Measurements from ENCODE around the gene CFAP126. TPM values are rescaled to one million over a fixed set of nuclear protein-coding genes. Genes with fewer than 3 reads are reported as not detected.
"Not testable (repeated sequence)": the region's sequence is repeated elsewhere in the genome, so short reads cannot be mapped to it uniquely, and the experiment has no call there.

Gene CFAP126
- total and polyA plus RNA-seq, 4 experiments from 2014 or later: not detected

GRCh38 chr1:161393151-161393550, 25.5 kb upstream of the CFAP126 start:
- no peaks in the 10 kb centered on the region for H3K27me3 Mint-ChIP-seq
- ChIA-PET POLR2A (ENCODE audit: partially characterized antibody) (no interaction called here), CTCF (ENCODE audit: partially characterized antibody) (interaction anchor here (1.9 to 15.8 kb wide), 2 partner anchors 11 to 168 kb away, joined by 5 to 245 read pairs; partner anchors contain the start of genes APOA2 and TOMM40L)
- Histone ChIP-seq H3K27ac (ENCODE audit: low read depth, low read length) (no peak overlapping the region), H3K9me3 (ENCODE audit: control insufficient read depth in 1 of 2, low read length in 2 of 2) (no peaks in the 10 kb centered on the region), H3K4me1 (ENCODE audit: insufficient read depth, low read length) (peaks cover 11% of the 10 kb centered on the region), H3K36me3 (ENCODE audit: insufficient read depth, low read length) (no peaks in the 10 kb centered on the region), H3K27me3 (ENCODE audit: insufficient read depth, low read length) (no peaks in the 10 kb centered on the region), H3K4me3 (ENCODE audit: low read length in 2 of 2) (no peak overlapping the region)
- no peaks in the 10 kb centered on the region for H3K9me3 Mint-ChIP-seq
- intact Hi-C loops (cut with micrococcal nuclease): loop anchor here (10.0 kb wide), 2 partner anchors 132 to 372 kb away; partner anchors contain the start of genes ATF6 and HSPA6
- peak overlapping the region in 2 of 8 donors; percentile 24 to 65 for H3K4me3 Mint-ChIP-seq
- no peak for DNase-seq
- H3K27ac Mint-ChIP-seq: peak overlapping the region in 2 of 7 donors; percentile 43 to 80
- peaks cover 6 to 30% (median 20%) of the 10 kb centered on the region in 4 donors for H3K4me1 Mint-ChIP-seq
- H3K36me3 Mint-ChIP-seq: peaks cover 0 to 4% of the 10 kb centered on the region in 2 donors

- Histone ChIP-seq H3K36me3 (ENCODE audit: insufficient read depth, low read length) (no peaks in the 10 kb centered on the region), H3K27ac (ENCODE audit: low read depth, low read length) (no peak overlapping the region), H3K9me3 (ENCODE audit: control insufficient read depth in 1 of 2, low read length in 2 of 2) (no peaks in the 10 kb centered on the region), H3K4me3 (ENCODE audit: low read length in 2 of 2) (no peak overlapping the region), H3K4me1 (ENCODE audit: insufficient read depth, low read length) (peaks cover 20% of the 10 kb centered on the region), H3K27me3 (ENCODE audit: insufficient read depth, low read length) (no peaks in the 10 kb centered on the region)
- intact Hi-C loops (cut with micrococcal nuclease): loop anchor here (2.0 to 10.0 kb wide), 4 partner anchors 85 to 1293 kb away; partner anchors contain the start of genes ATF6, HSPA6 and IGSF8
- no peaks in the 10 kb centered on the region for H3K27me3 Mint-ChIP-seq
- H3K4me3 Mint-ChIP-seq: peak overlapping the region in 2 of 8 donors; percentile 39 to 50
- CTCF ChIA-PET (ENCODE audit: partially characterized antibody): interaction anchor here (0.7 to 15.8 kb wide), 4 partner anchors 9 to 1875 kb away, joined by 3 to 245 read pairs (median 10); partner anchors contain the start of genes APOA2 and TOMM40L
- H3K4me1 Mint-ChIP-seq: peaks cover 8 to 42% (median 27%) of the 10 kb centered on the region in 4 donors
- H3K27ac Mint-ChIP-seq: peak overlapping the region in 5 of 7 donors; percentile 9 to 94 (median 47)
- POLR2A ChIA-PET (ENCODE audit: partially characterized antibody): interaction anchor here (0.6 to 3.4 kb wide), 5 partner anchors 8 to 431 kb away, joined by 3 to 27 read pairs (median 5); partner anchors contain the start of genes NDUFS2 and TOMM40L
- no peaks in the 10 kb centered on the region for H3K9me3 Mint-ChIP-seq
- H3K36me3 Mint-ChIP-seq: peaks cover 0 to 4% of the 10 kb centered on the region in 2 donors
- DNase-seq: no peak
Observed at GRCh38 chr1:161391611-161392010, 23.9 kb upstream of the CFAP126 start.

GRCh38 chr1:161391136-161391535, 23.5 kb upstream of the CFAP126 start:
- H3K36me3 Mint-ChIP-seq; DNase-seq; H3K9me3 Mint-ChIP-seq; H3K27me3 Mint-ChIP-seq; H3K36me3 ChIP-seq (ENCODE audit: insufficient read depth, low read length); H3K4me3 ChIP-seq (ENCODE audit: low read length in 2 of 2); H3K27ac ChIP-seq (ENCODE audit: low read depth, low read length); H3K27me3 ChIP-seq (ENCODE audit: insufficient read depth, low read length); H3K9me3 ChIP-seq (ENCODE audit: control insufficient read depth in 1 of 2, low read length in 2 of 2): not testable (repeated sequence)
- ChIA-PET CTCF (ENCODE audit: partially characterized antibody) (interaction anchor here (0.7 to 15.8 kb wide), 5 partner anchors 9 to 1875 kb away, joined by 3 to 245 read pairs (median 6); partner anchors contain the start of genes APOA2 and TOMM40L), POLR2A (ENCODE audit: partially characterized antibody) (interaction anchor here (0.6 to 3.4 kb wide), 7 partner anchors 9 to 432 kb away, joined by 3 to 27 read pairs (median 4); partner anchors contain the start of genes NDUFS2 and TOMM40L)
- peaks cover 25% of the 10 kb centered on the region for H3K4me1 ChIP-seq (ENCODE audit: insufficient read depth, low read length)
- peaks cover 11 to 47% (median 32%) of the 10 kb centered on the region in 4 donors for H3K4me1 Mint-ChIP-seq
- peak overlapping the region in 7 of 8 donors; percentile 75 to 95 (median 93) for H3K4me3 Mint-ChIP-seq
- intact Hi-C loops (cut with micrococcal nuclease): loop anchor here (2.0 to 10.0 kb wide), 4 partner anchors 84 to 1292 kb away; partner anchors contain the start of genes ATF6, HSPA6 and IGSF8
- peak overlapping the region in 5 of 7 donors; percentile 46 to 99 (median 97) for H3K27ac Mint-ChIP-seq

GRCh38 chr1:161390559-161390858, 22.8 kb upstream of the CFAP126 start:
- POLR2A ChIA-PET (ENCODE audit: partially characterized antibody): interaction anchor here (1.2 to 3.4 kb wide), 5 partner anchors 10 to 214 kb away, joined by 3 to 27 read pairs (median 5); partner anchors contain the start of genes NDUFS2 and TOMM40L

GRCh38 chr1:161389691-161390558, 22.2 kb upstream of the CFAP126 start:
- CTCF ChIA-PET (ENCODE audit: partially characterized antibody): interaction anchor here (1.9 to 15.8 kb wide), 3 partner anchors 8 to 165 kb away, joined by 6 to 245 read pairs (median 14); partner anchors contain the start of genes APOA2 and TOMM40L
- POLR2A ChIA-PET (ENCODE audit: partially characterized antibody): interaction anchor here (0.6 to 3.4 kb wide), 16 partner anchors 10 to 1125 kb away, joined by 3 to 27 read pairs (median 4); partner anchors contain the start of genes NDUFS2, PPOX, SDHC and TOMM40L
- peaks cover 0 to 4% of the 10 kb centered on the region in 2 donors for H3K36me3 Mint-ChIP-seq
- intact Hi-C loops (cut with micrococcal nuclease): loop anchor here (1.0 to 10.0 kb wide), 5 partner anchors 9 to 1291 kb away; partner anchors contain the start of genes ATF6, HSPA6 and IGSF8
- H3K27ac Mint-ChIP-seq: peak overlapping the region; percentile 94 to 99 (median 97)
- Histone ChIP-seq H3K27me3 (ENCODE audit: insufficient read depth, low read length) (no peaks in the 10 kb centered on the region), H3K27ac (ENCODE audit: low read depth, low read length) (peak overlapping the region; percentile 87), H3K36me3 (ENCODE audit: insufficient read depth, low read length) (no peaks in the 10 kb centered on the region), H3K4me3 (ENCODE audit: low read length in 2 of 2) (peak overlapping the region; percentile 79 to 86), H3K4me1 (ENCODE audit: insufficient read depth, low read length) (peaks cover 29% of the 10 kb centered on the region), H3K9me3 (ENCODE audit: control insufficient read depth in 1 of 2, low read length in 2 of 2) (no peaks in the 10 kb centered on the region)
- peak overlapping the region; percentile 84 to 95 (median 94) for H3K4me3 Mint-ChIP-seq
- H3K4me1 Mint-ChIP-seq: peaks cover 12 to 48% (median 33%) of the 10 kb centered on the region in 4 donors
- peak; percentile 91 to 96 (median 92) for DNase-seq
- H3K9me3 Mint-ChIP-seq: no peaks in the 10 kb centered on the region
- no peaks in the 10 kb centered on the region for H3K27me3 Mint-ChIP-seq

More at GRCh38 chr1:161390559-161390858, 22.8 kb upstream of the CFAP126 start:
- H3K27ac Mint-ChIP-seq: peak overlapping the region; percentile 94 to 99 (median 97)
- no peaks in the 10 kb centered on the region for H3K9me3 ChIP-seq (ENCODE audit: control insufficient read depth in 1 of 2, low read length in 2 of 2)
- H3K4me1 Mint-ChIP-seq: peaks cover 12 to 48% (median 33%) of the 10 kb centered on the region in 4 donors
- H3K36me3 Mint-ChIP-seq: peaks cover 0 to 4% of the 10 kb centered on the region in 2 donors
- H3K27ac ChIP-seq (ENCODE audit: low read depth, low read length): peak overlapping the region; percentile 87
- no peaks in the 10 kb centered on the region for H3K36me3 ChIP-seq (ENCODE audit: insufficient read depth, low read length)
- DNase-seq: peak in 2 of 5 donors; percentile 32 to 51
- H3K9me3 Mint-ChIP-seq: no peaks in the 10 kb centered on the region
- H3K4me1 ChIP-seq (ENCODE audit: insufficient read depth, low read length): peaks cover 29% of the 10 kb centered on the region
- CTCF ChIA-PET (ENCODE audit: partially characterized antibody): interaction anchor here (1.9 to 15.8 kb wide), 3 partner anchors 9 to 166 kb away, joined by 6 to 245 read pairs (median 14); partner anchors contain the start of genes APOA2 and TOMM40L
- H3K4me3 Mint-ChIP-seq: peak overlapping the region; percentile 84 to 95 (median 94)
- H3K4me3 ChIP-seq (ENCODE audit: low read length in 2 of 2): peak overlapping the region; percentile 79 to 80
- H3K27me3 Mint-ChIP-seq: no peaks in the 10 kb centered on the region
- H3K27me3 ChIP-seq (ENCODE audit: insufficient read depth, low read length): no peaks in the 10 kb centered on the region
- intact Hi-C loops (cut with micrococcal nuclease): loop anchor here (1.0 to 10.0 kb wide), 5 partner anchors 9 to 1292 kb away; partner anchors contain the start of genes ATF6, HSPA6 and IGSF8

GRCh38 chr1:161389158-161389557, 21.5 kb upstream of the CFAP126 start:
- Mint-ChIP-seq H3K4me1 (peaks cover 12 to 48% (median 33%) of the 10 kb centered on the region in 4 donors), H3K4me3 (peak overlapping the region; percentile 84 to 95 (median 94)), H3K27ac (peak overlapping the region; percentile 94 to 99 (median 97))
- ChIA-PET CTCF (ENCODE audit: partially characterized antibody) (interaction anchor here (0.7 to 15.8 kb wide), 4 partner anchors 7 to 208 kb away, joined by 3 to 245 read pairs (median 10); partner anchors contain the start of genes APOA2 and TOMM40L), POLR2A (ENCODE audit: partially characterized antibody) (interaction anchor here (0.6 to 3.4 kb wide), 15 partner anchors 11 to 1125 kb away, joined by 3 to 27 read pairs (median 4); partner anchors contain the start of genes NDUFS2, PPOX, SDHC and TOMM40L)
- DNase-seq; H3K36me3 Mint-ChIP-seq; H3K27me3 Mint-ChIP-seq; H3K36me3 ChIP-seq (ENCODE audit: insufficient read depth, low read length); H3K9me3 ChIP-seq (ENCODE audit: control insufficient read depth in 1 of 2, low read length in 2 of 2); intact Hi-C loops (cut with micrococcal nuclease); H3K27me3 ChIP-seq (ENCODE audit: insufficient read depth, low read length); H3K9me3 Mint-ChIP-seq: not testable (repeated sequence)
- H3K4me3 ChIP-seq (ENCODE audit: low read length in 2 of 2): peak overlapping the region in 1 of 2 donors; percentile 86
- peaks cover 29% of the 10 kb centered on the region for H3K4me1 ChIP-seq (ENCODE audit: insufficient read depth, low read length)
- H3K27ac ChIP-seq (ENCODE audit: low read depth, low read length): peak overlapping the region; percentile 84

Measured in CD4-positive, alpha-beta memory T cell (primary cell).